GM13977 (cell line): ENCODE data around the gene TPRA1.

Source experiments
- DNase-seq: peaks from one replicate; pipeline ENCODE4 v3.0.0; 2012; ENCODE audit warnings: low spot score
- CTCF ChIP-seq: IDR thresholded peaks from 2 replicates; pipeline ENCODE4 v1.5.1; 2012; ENCODE audit warnings: mild to moderate bottlenecking, control low read depth; ENCODE audit not compliant: insufficient read depth; ENCODE audit errors: extremely low read depth, missing control alignments
- in situ Hi-C: fragments of 300-500 bp; cut with MboI; formaldehyde crosslinking; loops from one replicate; pipeline ENCODE4 v1.12.0; 2022; ENCODE audit warnings: low sequenced_read_pairs, low pct_unique_long_range_greater_than_20kb, mixed read lengths, inconsistent platforms; ENCODE audit not compliant: unreplicated experiment

Gene TPRA1

GRCh38 chr3:127604546-127605165 lies 14.1 kb upstream of the TPRA1 start:
- no peak for TF ChIP-seq CTCF
- DNase-seq: no peak
- in situ Hi-C loops: no loop called here

- TF ChIP-seq CTCF: no peak
- DNase-seq: no peak
- in situ Hi-C loops: no loop called here
These were observed 13.5 kb upstream of the TPRA1 start for GRCh38 chr3:127604035-127604434.

GRCh38 chr3:127600749-127601456 lies 10.4 kb upstream of the TPRA1 start:
- in situ Hi-C loops: no loop called here
- DNase-seq: no peak
- no peak for TF ChIP-seq CTCF

GRCh38 chr3:127598841-127599570 lies 8.5 kb upstream of the TPRA1 start:
- no peak for DNase-seq
- in situ Hi-C loops: no loop called here
- no peak for TF ChIP-seq CTCF

GRCh38 chr3:127597020-127597771 lies 6.7 kb upstream of the TPRA1 start:
- TF ChIP-seq CTCF: no peak
- no peak for DNase-seq
- in situ Hi-C loops: no loop called here

- in situ Hi-C loops: no loop called here
- no peak for DNase-seq
- TF ChIP-seq CTCF: no peak
These were observed 4.8 kb upstream of the TPRA1 start for GRCh38 chr3:127595303-127595702.
